Midbrain (tissue), 1 donor: Measurements from ENCODE around the gene HES5.
A peak's percentile ranks its signal among the peaks of the same experiment; 100 is the strongest.

Experiments
- DNase-seq: peaks from one replicate; lab custom pipeline; 2025; lab: John Stamatoyannopoulos, UW

Gene HES5

GRCh38 chr1:2546515-2547209 is 16.6 kb upstream of the HES5 start:
- DNase-seq: peak; percentile 49

GRCh38 chr1:2545754-2546514 is 15.9 kb upstream of the HES5 start:
- DNase-seq: peak; percentile 61

GRCh38 chr1:2544875-2545640 is 15.0 kb upstream of the HES5 start:
- peak; percentile 34 for DNase-seq

GRCh38 chr1:2544093-2544874 is 14.2 kb upstream of the HES5 start:
- DNase-seq: no peak

GRCh38 chr1:2543543-2544092 is 13.6 kb upstream of the HES5 start:
- DNase-seq: peak; percentile 68

- DNase-seq: no peak
Measured at GRCh38 chr1:2542246-2542915, 12.3 kb upstream of the HES5 start.

- no peak for DNase-seq
Measured at GRCh38 chr1:2541619-2542245, 11.7 kb upstream of the HES5 start.

- DNase-seq: no peak
Measured at GRCh38 chr1:2540816-2541492, 10.9 kb upstream of the HES5 start.

GRCh38 chr1:2539312-2539907 is 9.3 kb upstream of the HES5 start:
- no peak for DNase-seq

- no peak for DNase-seq
Measured at GRCh38 chr1:2538872-2539271, 8.8 kb upstream of the HES5 start.

- no peak for DNase-seq
Measured at GRCh38 chr1:2538376-2538775, 8.3 kb upstream of the HES5 start.

GRCh38 chr1:2537784-2538115 is 7.7 kb upstream of the HES5 start:
- no peak for DNase-seq

- no peak for DNase-seq
Measured at GRCh38 chr1:2535981-2536380, 5.9 kb upstream of the HES5 start.

- no peak for DNase-seq
Measured at GRCh38 chr1:2535455-2535854, 5.4 kb upstream of the HES5 start.

- no peak for DNase-seq
Measured at GRCh38 chr1:2534687-2535441, 4.8 kb upstream of the HES5 start.

GRCh38 chr1:2534315-2534686 is 4.2 kb upstream of the HES5 start:
- DNase-seq: no peak

- no peak for DNase-seq
Measured at GRCh38 chr1:2533365-2533764, 3.3 kb upstream of the HES5 start.

GRCh38 chr1:2532485-2533160 is 2.6 kb upstream of the HES5 start:
- peak; percentile 35 for DNase-seq
